ENCODE measurements around the gene SMYD3. TPM values are rescaled to one million over a fixed set of nuclear protein-coding genes. Genes with fewer than 3 reads are reported as not detected.

Gene SMYD3
- total RNA-seq, 5 donors from 2014 or later (not counting 1 experiment from before 2014, with no cell fraction given): 17.7 to 37.8 (median 21.9) TPM

DNA sequence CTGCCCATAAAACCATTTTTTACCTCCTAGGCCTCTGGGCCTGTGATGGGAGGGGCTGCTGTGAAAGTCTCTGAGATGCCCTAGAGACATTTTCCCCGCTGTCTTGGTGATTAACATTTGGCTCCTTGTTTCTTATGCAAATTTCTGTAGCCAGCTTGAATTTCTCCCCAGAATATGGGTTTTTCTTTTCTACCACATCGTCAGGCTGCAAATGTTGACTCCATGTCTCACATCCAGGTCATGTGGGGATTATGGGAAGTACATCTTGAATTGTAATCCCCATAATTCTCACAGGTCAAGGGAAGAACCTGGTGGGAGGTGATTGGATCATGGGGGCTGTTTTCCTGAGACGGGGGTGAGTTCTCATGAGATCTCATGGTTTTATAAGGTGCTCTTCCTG lies 603.2 kb downstream of the SMYD3 start:
- WGBS (ENCODE audit: insufficient coverage): no CpG with 5 or more reads among the region's 3 CpGs
- ATAC-seq (replicated peaks in 1 of 4): no peak
- Histone ChIP-seq H3K4me3 (ENCODE audit: control insufficient read depth in 1 of 2, extremely low read depth in 1 of 2, low read length in 1 of 2) (no peak overlapping the region), H3K4me1 (ENCODE audit: control insufficient read depth in 1 of 2, extremely low read depth in 1 of 2, insufficient read depth in 2 of 2, low read length in 2 of 2) (no peaks in the 10 kb centered on the region), H3K36me3 (ENCODE audit: control insufficient read depth in 2 of 2, extremely low read depth in 1 of 2, insufficient read depth in 1 of 2, low read length in 1 of 2) (peaks cover 0 to 3% of the 10 kb centered on the region in 2 donors), H3K27ac (ENCODE audit: low read length) (no peak overlapping the region), H3K9me3 (peaks cover 2% of the 10 kb centered on the region), H3K27me3 (replicated peaks in 1 of 2; ENCODE audit: control insufficient read depth in 2 of 2, extremely low read depth in 1 of 2, insufficient read depth in 2 of 2, low read length in 1 of 2) (no peaks in the 10 kb centered on the region)
- Mint-ChIP-seq H3K27ac (no peak overlapping the region), H3K4me3 (no peak overlapping the region), H3K4me1 (no peaks in the 10 kb centered on the region), H3K9me3 (peaks cover 0 to 6% (median 0%) of the 10 kb centered on the region in 3 donors), H3K36me3 (peaks cover 54% of the 10 kb centered on the region), H3K27me3 (no peaks in the 10 kb centered on the region)
- no peak for DNase-seq
- ChIA-PET POLR2A (no interaction called here), CTCF (no interaction called here)

DNA sequence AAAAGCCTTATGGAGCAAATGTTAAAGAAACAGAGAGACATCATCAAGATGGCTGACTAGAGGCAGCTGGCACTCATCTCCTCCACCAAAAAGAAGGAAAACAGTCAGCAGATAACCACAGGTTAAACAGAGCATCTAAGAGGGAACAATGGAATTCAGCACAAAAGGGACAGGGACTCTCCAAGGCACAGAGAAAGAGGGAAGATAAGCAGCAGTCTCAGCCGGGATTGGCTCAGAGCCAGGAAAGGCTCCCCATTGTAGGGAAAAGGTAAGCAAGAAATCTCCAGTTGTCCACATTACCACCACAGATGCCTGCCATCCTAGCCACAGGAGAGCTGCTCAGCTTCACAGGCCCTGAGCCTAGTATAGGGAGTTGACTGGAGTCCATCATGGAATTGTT lies 605.5 kb downstream of the SMYD3 start:
- ChIA-PET CTCF (no interaction called here), POLR2A (no interaction called here)
- DNase-seq (no peak), ATAC-seq (replicated peaks in 1 of 4) (no peak)
- H3K27ac Mint-ChIP-seq: no peak overlapping the region
- Histone ChIP-seq H3K27ac (ENCODE audit: low read length) (no peak overlapping the region), H3K4me1 (ENCODE audit: control insufficient read depth in 1 of 2, extremely low read depth in 1 of 2, insufficient read depth in 2 of 2, low read length in 2 of 2) (no peaks in the 10 kb centered on the region), H3K27me3 (replicated peaks in 1 of 2; ENCODE audit: control insufficient read depth in 2 of 2, extremely low read depth in 1 of 2, insufficient read depth in 2 of 2, low read length in 1 of 2) (no peaks in the 10 kb centered on the region), H3K4me3 (ENCODE audit: control insufficient read depth in 1 of 2, extremely low read depth in 1 of 2, low read length in 1 of 2) (no peak overlapping the region), H3K36me3 (ENCODE audit: control insufficient read depth in 2 of 2, extremely low read depth in 1 of 2, insufficient read depth in 1 of 2, low read length in 1 of 2) (peaks cover 0 to 3% of the 10 kb centered on the region in 2 donors), H3K9me3 (peaks cover 2% of the 10 kb centered on the region)
- H3K4me3 Mint-ChIP-seq: no peak overlapping the region
- H3K4me1 Mint-ChIP-seq: no peaks in the 10 kb centered on the region
- WGBS (ENCODE audit: insufficient coverage): no CpG with 5 or more reads among the region's 1 CpG
- H3K36me3 Mint-ChIP-seq: peaks cover 57% of the 10 kb centered on the region
- H3K27me3 Mint-ChIP-seq: no peaks in the 10 kb centered on the region
- H3K9me3 Mint-ChIP-seq: peaks cover 0 to 6% (median 0%) of the 10 kb centered on the region in 3 donors

DNA sequence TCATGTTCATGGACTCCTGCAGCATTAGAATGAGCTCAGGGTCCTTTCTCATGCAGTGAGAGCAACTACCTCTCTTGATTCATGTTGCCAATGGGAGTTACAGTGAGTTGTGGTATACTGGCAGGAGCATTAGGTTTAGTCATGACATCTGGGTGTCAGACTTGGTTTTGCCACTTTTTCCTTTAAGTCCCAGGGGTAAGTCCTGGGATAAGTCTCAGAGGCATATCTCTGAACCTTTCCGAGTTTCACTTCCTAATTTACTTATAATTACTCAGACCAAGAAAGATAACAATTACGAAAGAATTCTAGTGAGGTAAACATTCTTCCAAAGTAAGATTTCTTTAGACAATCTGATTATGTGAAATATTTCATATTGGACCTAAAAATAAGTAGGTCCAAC lies 606.0 kb downstream of the SMYD3 start:
- H3K4me3 ChIP-seq (ENCODE audit: control insufficient read depth in 1 of 2, extremely low read depth in 1 of 2, low read length in 1 of 2): no peak overlapping the region
- no peaks in the 10 kb centered on the region for H3K4me1 ChIP-seq (ENCODE audit: control insufficient read depth in 1 of 2, extremely low read depth in 1 of 2, insufficient read depth in 2 of 2, low read length in 2 of 2)
- no CpG with 5 or more reads among the region's 2 CpGs for WGBS (ENCODE audit: insufficient coverage)
- no peaks in the 10 kb centered on the region for H3K27me3 ChIP-seq (replicated peaks in 1 of 2; ENCODE audit: control insufficient read depth in 2 of 2, extremely low read depth in 1 of 2, insufficient read depth in 2 of 2, low read length in 1 of 2)
- CTCF ChIA-PET: no interaction called here
- Mint-ChIP-seq H3K4me1 (no peaks in the 10 kb centered on the region), H3K4me3 (no peak overlapping the region), H3K9me3 (peaks cover 0 to 6% (median 0%) of the 10 kb centered on the region in 3 donors), H3K36me3 (peaks cover 51% of the 10 kb centered on the region), H3K27me3 (no peaks in the 10 kb centered on the region), H3K27ac (no peak overlapping the region)
- peaks cover 2% of the 10 kb centered on the region for H3K9me3 ChIP-seq
- ATAC-seq (replicated peaks in 1 of 4) (no peak), DNase-seq (no peak)
- H3K36me3 ChIP-seq (ENCODE audit: control insufficient read depth in 2 of 2, extremely low read depth in 1 of 2, insufficient read depth in 1 of 2, low read length in 1 of 2): peaks cover 0 to 3% of the 10 kb centered on the region in 2 donors
- H3K27ac ChIP-seq (ENCODE audit: low read length): no peak overlapping the region
- POLR2A ChIA-PET: no interaction called here

DNA sequence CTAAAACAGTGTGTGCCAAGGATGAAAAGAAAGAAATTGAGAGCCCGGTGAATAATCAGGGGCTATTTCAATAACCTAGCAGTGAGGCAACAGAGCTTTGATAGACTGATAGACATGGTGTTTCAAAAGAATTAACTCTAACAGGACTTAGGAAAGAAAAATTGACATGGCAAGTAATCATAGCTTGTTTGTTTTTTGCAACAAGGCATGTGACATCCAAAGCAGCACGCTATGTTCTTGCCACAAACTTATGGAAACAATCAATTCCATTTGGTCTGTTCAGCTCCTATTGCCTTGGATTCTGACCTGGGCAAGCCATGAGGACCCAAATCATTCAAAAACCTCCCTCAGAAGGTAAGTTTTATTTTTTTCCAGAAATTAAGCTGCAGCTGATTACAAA lies 608.5 kb downstream of the SMYD3 start:
- Histone ChIP-seq H3K27me3 (replicated peaks in 1 of 2; ENCODE audit: control insufficient read depth in 2 of 2, extremely low read depth in 1 of 2, insufficient read depth in 2 of 2, low read length in 1 of 2) (no peaks in the 10 kb centered on the region), H3K36me3 (ENCODE audit: control insufficient read depth in 2 of 2, extremely low read depth in 1 of 2, insufficient read depth in 1 of 2, low read length in 1 of 2) (peaks cover 0 to 3% of the 10 kb centered on the region in 2 donors), H3K27ac (ENCODE audit: low read length) (no peak overlapping the region), H3K4me1 (ENCODE audit: control insufficient read depth in 1 of 2, extremely low read depth in 1 of 2, insufficient read depth in 2 of 2, low read length in 2 of 2) (no peaks in the 10 kb centered on the region), H3K9me3 (peaks cover 2% of the 10 kb centered on the region), H3K4me3 (ENCODE audit: control insufficient read depth in 1 of 2, extremely low read depth in 1 of 2, low read length in 1 of 2) (no peak overlapping the region)
- peaks cover 0 to 16% (median 3%) of the 10 kb centered on the region in 3 donors for H3K9me3 Mint-ChIP-seq
- no peak for DNase-seq
- no peak for ATAC-seq (replicated peaks in 1 of 4)
- POLR2A ChIA-PET: no interaction called here
- no peaks in the 10 kb centered on the region for H3K27me3 Mint-ChIP-seq
- 100% methylated on average over 2 of the region's 2 CpGs for WGBS (ENCODE audit: insufficient coverage)
- H3K36me3 Mint-ChIP-seq: peaks cover 59% of the 10 kb centered on the region
- H3K27ac Mint-ChIP-seq: no peak overlapping the region
- H3K4me1 Mint-ChIP-seq: no peaks in the 10 kb centered on the region
- CTCF ChIA-PET: interaction anchor here in 1 of 2 donors (0.6 kb wide), 1 partner anchor 587 kb away, joined by 3 read pairs; no protein-coding TSS in a partner anchor
- H3K4me3 Mint-ChIP-seq: no peak overlapping the region

DNA sequence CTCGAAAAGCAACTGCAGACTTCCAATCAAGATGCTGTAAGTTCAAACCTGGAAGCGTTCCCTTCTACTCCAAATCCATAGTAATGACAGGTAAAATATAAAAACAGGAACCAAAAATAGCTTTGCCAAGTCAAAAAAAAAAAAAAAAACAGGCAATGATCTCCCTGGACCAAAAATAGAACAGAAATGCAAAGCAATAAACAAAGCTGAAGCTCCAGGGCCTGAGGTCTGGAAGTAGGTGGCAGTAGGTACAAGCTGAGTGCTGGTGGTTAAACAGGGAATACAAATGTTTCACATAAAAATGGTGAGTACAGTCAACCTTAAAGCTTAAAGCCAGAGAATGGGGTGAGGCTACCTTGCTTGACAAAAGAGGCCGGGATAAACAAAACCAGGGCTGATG lies 610.8 kb downstream of the SMYD3 start:
- Mint-ChIP-seq H3K4me3 (no peak overlapping the region), H3K9me3 (peaks cover 0 to 24% (median 6%) of the 10 kb centered on the region in 3 donors), H3K4me1 (no peaks in the 10 kb centered on the region), H3K36me3 (peaks cover 52% of the 10 kb centered on the region), H3K27me3 (no peaks in the 10 kb centered on the region), H3K27ac (no peak overlapping the region)
- no peak for ATAC-seq (replicated peaks in 1 of 4)
- no peak for DNase-seq
- no peak overlapping the region for H3K27ac ChIP-seq (ENCODE audit: low read length)
- H3K36me3 ChIP-seq (ENCODE audit: control insufficient read depth in 2 of 2, extremely low read depth in 1 of 2, insufficient read depth in 1 of 2, low read length in 1 of 2): peaks cover 0 to 3% of the 10 kb centered on the region in 2 donors
- CTCF ChIA-PET: interaction anchor here (0.5 to 1.6 kb wide), 3 partner anchors 14 to 631 kb away, joined by 4 to 6 read pairs (median 5); no protein-coding TSS in a partner anchor
- POLR2A ChIA-PET: no interaction called here
- peaks cover 2% of the 10 kb centered on the region for H3K9me3 ChIP-seq
- no peaks in the 10 kb centered on the region for H3K27me3 ChIP-seq (replicated peaks in 1 of 2; ENCODE audit: control insufficient read depth in 2 of 2, extremely low read depth in 1 of 2, insufficient read depth in 2 of 2, low read length in 1 of 2)
- no peak overlapping the region for H3K4me3 ChIP-seq (ENCODE audit: control insufficient read depth in 1 of 2, extremely low read depth in 1 of 2, low read length in 1 of 2)
- 100% methylated on average over 1 of the region's 3 CpGs for WGBS (ENCODE audit: insufficient coverage)
- no peaks in the 10 kb centered on the region for H3K4me1 ChIP-seq (ENCODE audit: control insufficient read depth in 1 of 2, extremely low read depth in 1 of 2, insufficient read depth in 2 of 2, low read length in 2 of 2)

DNA sequence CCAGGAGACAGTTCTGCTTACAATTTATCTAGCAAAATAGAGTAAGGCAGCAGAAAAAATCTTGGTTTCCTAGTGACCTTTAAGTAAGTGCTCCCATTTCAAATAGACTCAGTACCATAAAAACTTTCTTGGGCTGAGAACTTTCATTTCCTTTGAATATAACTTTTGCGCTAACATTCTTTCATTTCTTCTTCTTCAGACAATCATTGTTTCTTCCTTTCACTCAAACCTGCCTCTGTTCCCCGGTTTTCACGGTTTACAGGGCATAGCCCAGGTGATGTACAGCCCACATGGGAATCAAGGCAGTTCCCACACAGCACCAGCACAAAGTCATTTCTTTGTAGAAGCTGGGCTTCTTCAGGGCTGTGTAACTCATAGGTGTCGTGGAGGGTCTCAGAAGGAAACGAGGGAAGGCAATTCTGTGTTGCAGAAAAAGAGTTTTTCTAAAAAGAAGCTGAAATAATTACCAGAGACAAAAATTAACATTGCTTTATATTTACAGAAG lies 611.6 kb downstream of the SMYD3 start:
- 92% methylated on average over 2 of the region's 5 CpGs for WGBS (ENCODE audit: insufficient coverage)
- ATAC-seq (replicated peaks in 1 of 4) (no peak), DNase-seq (no peak)
- H3K27me3 ChIP-seq (replicated peaks in 1 of 2; ENCODE audit: control insufficient read depth in 2 of 2, extremely low read depth in 1 of 2, insufficient read depth in 2 of 2, low read length in 1 of 2): no peaks in the 10 kb centered on the region
- peaks cover 54% of the 10 kb centered on the region for H3K36me3 Mint-ChIP-seq
- ChIA-PET POLR2A (interaction anchor here in 1 of 2 donors (0.6 kb wide), 1 partner anchor 611 kb away, joined by 4 read pairs; no protein-coding TSS in a partner anchor), CTCF (interaction anchor here (0.7 to 1.6 kb wide), 2 partner anchors 14 to 30 kb away, joined by 4 to 5 read pairs; no protein-coding TSS in a partner anchor)
- peaks cover 0 to 24% (median 6%) of the 10 kb centered on the region in 3 donors for H3K9me3 Mint-ChIP-seq
- H3K4me3 ChIP-seq (ENCODE audit: control insufficient read depth in 1 of 2, extremely low read depth in 1 of 2, low read length in 1 of 2): no peak overlapping the region
- H3K4me1 ChIP-seq (ENCODE audit: control insufficient read depth in 1 of 2, extremely low read depth in 1 of 2, insufficient read depth in 2 of 2, low read length in 2 of 2): no peaks in the 10 kb centered on the region
- peaks cover 0 to 3% of the 10 kb centered on the region in 2 donors for H3K36me3 ChIP-seq (ENCODE audit: control insufficient read depth in 2 of 2, extremely low read depth in 1 of 2, insufficient read depth in 1 of 2, low read length in 1 of 2)
- H3K27ac ChIP-seq (ENCODE audit: low read length): no peak overlapping the region
- no peak overlapping the region for H3K4me3 Mint-ChIP-seq
- H3K27ac Mint-ChIP-seq: no peak overlapping the region
- peaks cover 2% of the 10 kb centered on the region for H3K9me3 ChIP-seq
- no peaks in the 10 kb centered on the region for H3K4me1 Mint-ChIP-seq
- H3K27me3 Mint-ChIP-seq: no peaks in the 10 kb centered on the region
